ENCODE measurements around the gene HDAC9.

HDAC9 gene

GRCh38 chr7:18566829-18567228 lies 71.3 kb downstream of the HDAC9 start:
- H3K9me2 ChIP-seq (replicated peaks; ENCODE audit: low read depth, low read length) = no peaks in the 10 kb centered on the region
- no peaks in the 10 kb centered on the region for H3F3A ChIP-seq (ENCODE audit: low read depth)
- H3K27me3 ChIP-seq (ENCODE audit: insufficient read depth, low read length, poor library complexity, severe bottlenecking) = no peaks in the 10 kb centered on the region
- H3K4me2 ChIP-seq (ENCODE audit: low read depth, low read length, poor library complexity, severe bottlenecking) = no peak overlapping the region
- peaks cover 12% of the 10 kb centered on the region; the same call in 1 of the 2 replicates for H3K79me2 ChIP-seq (ENCODE audit: insufficient read depth, low read length)
- peaks cover 4% of the 10 kb centered on the region for H4K20me1 ChIP-seq (ENCODE audit: insufficient read depth, low read length, poor library complexity, severe bottlenecking)
- TF ChIP-seq EZH2phosphoT487 (IDR thresholded peaks at IDR 0.05; ENCODE audit: borderline replicate concordance) = no peak
- no peak for TF ChIP-seq CTCF (conservative IDR thresholded peaks at IDR 0.05; ENCODE audit: low read length)
- H3K36me3 ChIP-seq (ENCODE audit: insufficient read depth, low read length) = no peaks in the 10 kb centered on the region
- H3K9me3 ChIP-seq (ENCODE audit: insufficient read depth, low read depth, low read length) = no peaks in the 10 kb centered on the region
- peaks cover 4% of the 10 kb centered on the region for H3K4me1 ChIP-seq (ENCODE audit: insufficient read depth, low read length, poor library complexity, severe bottlenecking)
- no peak overlapping the region for H3K4me3 ChIP-seq (ENCODE audit: low read length, poor library complexity, severe bottlenecking)
- H3K9ac ChIP-seq (ENCODE audit: low read depth, low read length, poor library complexity, severe bottlenecking) = no peak overlapping the region
- no peak overlapping the region for H2AFZ ChIP-seq (ENCODE audit: low read length)

DNA sequence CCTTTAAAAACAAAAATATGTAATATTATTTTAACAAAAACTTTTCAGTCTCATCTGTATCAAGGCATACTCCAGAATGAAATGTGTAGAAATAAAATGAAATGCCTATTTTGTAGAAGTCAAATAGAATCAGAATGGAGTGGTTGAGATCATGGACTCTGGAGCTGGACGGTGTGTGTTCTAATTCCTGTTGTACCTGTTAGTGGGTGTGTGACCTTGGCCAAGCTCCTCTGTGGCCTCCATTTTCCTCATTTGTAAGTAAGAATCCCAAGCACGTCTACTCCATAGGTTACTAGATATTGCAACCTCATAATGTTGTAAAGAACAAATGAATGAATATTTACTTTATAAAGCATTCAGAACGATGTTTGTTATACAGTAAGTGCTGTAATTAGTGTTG lies 74.9 kb downstream of the HDAC9 start:
- TF ChIP-seq EZH2phosphoT487 (IDR thresholded peaks at IDR 0.05; ENCODE audit: borderline replicate concordance) = no peak
- no peak for TF ChIP-seq CTCF (conservative IDR thresholded peaks at IDR 0.05; ENCODE audit: low read length)

GRCh38 chr7:18570890-18571478 lies 75.4 kb downstream of the HDAC9 start:
- Histone ChIP-seq H3K9ac (ENCODE audit: low read depth, low read length, poor library complexity, severe bottlenecking) (no peak overlapping the region), H3K27me3 (ENCODE audit: insufficient read depth, low read length, poor library complexity, severe bottlenecking) (no peaks in the 10 kb centered on the region), H2AFZ (ENCODE audit: low read length) (no peak overlapping the region), H3K9me3 (ENCODE audit: insufficient read depth, low read depth, low read length) (no peaks in the 10 kb centered on the region), H3K36me3 (ENCODE audit: insufficient read depth, low read length) (peaks cover 8% of the 10 kb centered on the region; the same call in 1 of the 2 replicates), H4K20me1 (ENCODE audit: insufficient read depth, low read length, poor library complexity, severe bottlenecking) (peaks cover 4% of the 10 kb centered on the region), H3K4me1 (ENCODE audit: insufficient read depth, low read length, poor library complexity, severe bottlenecking) (no peaks in the 10 kb centered on the region), H3K9me2 (replicated peaks; ENCODE audit: low read depth, low read length) (no peaks in the 10 kb centered on the region), H3F3A (ENCODE audit: low read depth) (no peaks in the 10 kb centered on the region), H3K4me3 (ENCODE audit: low read length, poor library complexity, severe bottlenecking) (no peak overlapping the region), H3K4me2 (ENCODE audit: low read depth, low read length, poor library complexity, severe bottlenecking) (no peak overlapping the region), H3K79me2 (ENCODE audit: insufficient read depth, low read length) (peaks cover 12% of the 10 kb centered on the region; the same call in 1 of the 2 replicates)
- no peak for TF ChIP-seq EZH2phosphoT487 (IDR thresholded peaks at IDR 0.05; ENCODE audit: borderline replicate concordance)
- peak; percentile 73 for TF ChIP-seq CTCF (conservative IDR thresholded peaks at IDR 0.05; ENCODE audit: low read length)

More for the DNA sequence above, 74.9 kb downstream of the HDAC9 start:
- no peak overlapping the region for H3K4me2 ChIP-seq (ENCODE audit: low read depth, low read length, poor library complexity, severe bottlenecking)
- H4K20me1 ChIP-seq (ENCODE audit: insufficient read depth, low read length, poor library complexity, severe bottlenecking) = peaks cover 4% of the 10 kb centered on the region
- no peak overlapping the region for H3K4me3 ChIP-seq (ENCODE audit: low read length, poor library complexity, severe bottlenecking)
- H3K27me3 ChIP-seq (ENCODE audit: insufficient read depth, low read length, poor library complexity, severe bottlenecking) = no peaks in the 10 kb centered on the region
- H3K36me3 ChIP-seq (ENCODE audit: insufficient read depth, low read length) = peaks cover 8% of the 10 kb centered on the region; the same call in 1 of the 2 replicates
- H3K79me2 ChIP-seq (ENCODE audit: insufficient read depth, low read length) = peaks cover 12% of the 10 kb centered on the region; the same call in 1 of the 2 replicates
- no peak overlapping the region for H2AFZ ChIP-seq (ENCODE audit: low read length)
- H3K9me2 ChIP-seq (replicated peaks; ENCODE audit: low read depth, low read length) = no peaks in the 10 kb centered on the region
- no peak overlapping the region for H3K9ac ChIP-seq (ENCODE audit: low read depth, low read length, poor library complexity, severe bottlenecking)
- no peaks in the 10 kb centered on the region for H3K9me3 ChIP-seq (ENCODE audit: insufficient read depth, low read depth, low read length)
- H3F3A ChIP-seq (ENCODE audit: low read depth) = no peaks in the 10 kb centered on the region
- peaks cover 2% of the 10 kb centered on the region for H3K4me1 ChIP-seq (ENCODE audit: insufficient read depth, low read length, poor library complexity, severe bottlenecking)

All from Loucy (cell line).